ENCODE results near the gene ATP6V1D.

The ATP6V1D gene

DNA sequence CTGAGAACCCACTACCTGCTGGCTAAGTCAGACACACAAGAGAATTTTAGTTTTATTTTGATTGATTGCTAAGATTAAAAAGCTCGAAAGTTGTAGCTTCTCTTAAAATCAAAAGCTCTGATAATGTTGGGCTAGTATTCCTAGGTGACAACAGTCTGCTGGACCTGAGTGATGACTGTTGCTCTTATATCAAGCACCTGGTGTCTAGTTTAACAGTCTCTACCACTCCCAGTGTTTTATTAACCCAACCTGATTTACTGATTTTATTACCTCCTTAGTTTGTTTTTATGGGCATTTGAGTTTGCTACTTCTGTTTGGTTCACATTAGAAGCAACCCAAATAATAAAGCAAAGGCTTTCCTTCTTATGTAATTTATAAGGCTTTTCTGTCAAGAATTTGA is 41.8 kb downstream of the ATP6V1D start:
- Histone ChIP-seq H3K4me2 (ENCODE audit: low read depth, low read length, poor library complexity, severe bottlenecking) (no peak overlapping the region), H3F3A (ENCODE audit: insufficient read depth) (peaks cover 6% of the 10 kb centered on the region; the same call in 1 of the 2 replicates), H2AFZ (ENCODE audit: low read depth, low read length, severe bottlenecking) (no peak overlapping the region), H3K9me3 (ENCODE audit: insufficient read depth, low read length) (no peaks in the 10 kb centered on the region), H3K4me3 (ENCODE audit: insufficient read depth, low read length, poor library complexity, severe bottlenecking) (no peak overlapping the region), H3K27me3 (ENCODE audit: low read length) (no peaks in the 10 kb centered on the region), H4K20me1 (ENCODE audit: low read depth, low read length) (no peaks in the 10 kb centered on the region), H3K79me2 (ENCODE audit: insufficient read depth, low read length) (no peaks in the 10 kb centered on the region), H3K9ac (ENCODE audit: low read length) (no peak overlapping the region), H3K36me3 (ENCODE audit: low read length) (peaks cover 23% of the 10 kb centered on the region), H3K9me2 (replicated peaks; ENCODE audit: insufficient read depth, low read length) (no peaks in the 10 kb centered on the region), H3K27ac (ENCODE audit: low read depth, low read length) (no peak overlapping the region)
- TF ChIP-seq CTCF (IDR thresholded peaks at IDR 0.05; ENCODE audit: insufficient read depth, low read length, poor library complexity, severe bottlenecking) (no peak), EZH2phosphoT487 (conservative IDR thresholded peaks at IDR 0.05; ENCODE audit: low read length) (no peak)

- H3K27ac ChIP-seq (ENCODE audit: low read depth, low read length): no peak overlapping the region
- peaks cover 7% of the 10 kb centered on the region; the same call in 1 of the 2 replicates for H3K36me3 ChIP-seq (ENCODE audit: low read length)
- no peak for TF ChIP-seq CTCF (IDR thresholded peaks at IDR 0.05; ENCODE audit: insufficient read depth, low read length, poor library complexity, severe bottlenecking)
- no peak for TF ChIP-seq EZH2phosphoT487 (conservative IDR thresholded peaks at IDR 0.05; ENCODE audit: low read length)
- H2AFZ ChIP-seq (ENCODE audit: low read depth, low read length, severe bottlenecking): no peak overlapping the region
- H3K4me2 ChIP-seq (ENCODE audit: low read depth, low read length, poor library complexity, severe bottlenecking): no peak overlapping the region
- H3F3A ChIP-seq (ENCODE audit: insufficient read depth): peaks cover 6% of the 10 kb centered on the region; the same call in 1 of the 2 replicates
- H3K9me3 ChIP-seq (ENCODE audit: insufficient read depth, low read length): no peaks in the 10 kb centered on the region
- H3K9me2 ChIP-seq (replicated peaks; ENCODE audit: insufficient read depth, low read length): no peaks in the 10 kb centered on the region
- H4K20me1 ChIP-seq (ENCODE audit: low read depth, low read length): no peaks in the 10 kb centered on the region
- no peak overlapping the region for H3K9ac ChIP-seq (ENCODE audit: low read length)
- no peaks in the 10 kb centered on the region for H3K27me3 ChIP-seq (ENCODE audit: low read length)
- H3K79me2 ChIP-seq (ENCODE audit: insufficient read depth, low read length): no peaks in the 10 kb centered on the region
- no peak overlapping the region for H3K4me3 ChIP-seq (ENCODE audit: insufficient read depth, low read length, poor library complexity, severe bottlenecking)
Observed at GRCh38 chr14:67313153-67313552, 46.5 kb downstream of the ATP6V1D start.

DNA sequence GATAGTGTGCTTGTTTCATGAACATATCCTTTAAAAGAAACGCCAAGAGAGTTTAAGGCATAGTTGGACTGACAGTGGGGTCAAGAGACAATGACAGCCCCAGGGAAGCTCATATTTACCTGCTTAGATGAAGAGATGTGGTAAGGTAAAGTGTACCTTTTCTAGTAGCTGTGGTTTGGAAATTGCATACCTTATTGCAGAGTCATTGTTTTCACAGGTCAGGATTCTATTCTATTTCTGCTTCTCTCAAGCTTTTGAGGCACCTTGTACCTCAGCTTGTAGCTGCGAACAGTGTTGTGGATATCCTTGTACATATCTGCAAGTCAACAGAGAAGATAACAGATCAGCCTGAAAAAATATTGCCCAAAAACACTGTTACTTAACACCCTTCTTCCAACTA is 47.7 kb downstream of the ATP6V1D start:
- Histone ChIP-seq H3K79me2 (ENCODE audit: insufficient read depth, low read length) (no peaks in the 10 kb centered on the region), H3K4me3 (ENCODE audit: insufficient read depth, low read length, poor library complexity, severe bottlenecking) (no peak overlapping the region), H3K9me2 (replicated peaks; ENCODE audit: insufficient read depth, low read length) (no peaks in the 10 kb centered on the region), H3K9ac (ENCODE audit: low read length) (no peak overlapping the region), H3F3A (ENCODE audit: insufficient read depth) (no peaks in the 10 kb centered on the region), H3K27me3 (ENCODE audit: low read length) (no peaks in the 10 kb centered on the region), H3K27ac (ENCODE audit: low read depth, low read length) (no peak overlapping the region), H4K20me1 (ENCODE audit: low read depth, low read length) (no peaks in the 10 kb centered on the region), H3K4me2 (ENCODE audit: low read depth, low read length, poor library complexity, severe bottlenecking) (no peak overlapping the region), H3K36me3 (ENCODE audit: low read length) (peaks cover 4% of the 10 kb centered on the region; the same call in 1 of the 2 replicates), H3K9me3 (ENCODE audit: insufficient read depth, low read length) (no peaks in the 10 kb centered on the region), H2AFZ (ENCODE audit: low read depth, low read length, severe bottlenecking) (no peak overlapping the region)
- no peak for TF ChIP-seq CTCF (IDR thresholded peaks at IDR 0.05; ENCODE audit: insufficient read depth, low read length, poor library complexity, severe bottlenecking)
- no peak for TF ChIP-seq EZH2phosphoT487 (conservative IDR thresholded peaks at IDR 0.05; ENCODE audit: low read length)
